HG02870 (cell line): ENCODE measurements around the gene POLR2E.

Experiments
- ATAC-seq: cut with Tn5 transposase; IDR thresholded peaks from one replicate; pipeline ENCODE4 v1.9.1; 2021; ENCODE audit warnings: mild to moderate bottlenecking, moderate library complexity; ENCODE audit not compliant: unreplicated experiment

POLR2E gene

DNA sequence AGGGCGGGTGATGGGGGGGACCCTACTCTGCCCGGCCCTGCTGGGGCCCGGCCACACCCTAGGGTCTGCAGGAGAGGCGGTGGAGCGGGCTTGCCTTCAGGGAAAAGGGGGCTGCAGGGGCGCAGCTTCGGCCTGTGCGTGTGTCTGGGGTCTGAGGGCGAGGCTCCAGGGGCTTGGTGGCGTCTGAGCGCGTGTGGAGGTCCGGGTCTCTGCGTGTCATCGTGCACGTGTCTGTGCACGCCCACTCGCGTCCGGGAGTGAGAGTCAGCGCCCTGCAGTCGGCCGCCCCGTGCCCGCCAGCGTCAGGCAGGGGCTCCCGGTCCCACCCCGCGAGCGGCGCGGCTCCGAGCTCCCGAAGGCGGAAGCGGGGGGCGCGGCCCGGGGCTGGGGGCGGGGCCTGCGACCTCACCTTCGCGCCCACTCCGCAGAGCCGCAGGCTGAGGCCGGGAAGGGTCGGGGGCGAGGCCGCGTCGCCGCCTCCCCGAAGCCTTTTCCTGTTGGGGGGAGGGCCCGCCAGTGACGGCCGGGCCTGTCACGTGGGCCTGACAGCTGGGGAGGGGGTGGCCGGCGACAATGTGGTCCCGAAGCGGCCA is 28.3 kb downstream of the POLR2E start, which contains the start of gene ARHGAP45:
Gene ARHGAP45, plus strand, starts transcription at position 420 of the 593 bp plus-strand sequence. CDS start 239 bp downstream, outside the sequence.
- no peak for ATAC-seq

DNA sequence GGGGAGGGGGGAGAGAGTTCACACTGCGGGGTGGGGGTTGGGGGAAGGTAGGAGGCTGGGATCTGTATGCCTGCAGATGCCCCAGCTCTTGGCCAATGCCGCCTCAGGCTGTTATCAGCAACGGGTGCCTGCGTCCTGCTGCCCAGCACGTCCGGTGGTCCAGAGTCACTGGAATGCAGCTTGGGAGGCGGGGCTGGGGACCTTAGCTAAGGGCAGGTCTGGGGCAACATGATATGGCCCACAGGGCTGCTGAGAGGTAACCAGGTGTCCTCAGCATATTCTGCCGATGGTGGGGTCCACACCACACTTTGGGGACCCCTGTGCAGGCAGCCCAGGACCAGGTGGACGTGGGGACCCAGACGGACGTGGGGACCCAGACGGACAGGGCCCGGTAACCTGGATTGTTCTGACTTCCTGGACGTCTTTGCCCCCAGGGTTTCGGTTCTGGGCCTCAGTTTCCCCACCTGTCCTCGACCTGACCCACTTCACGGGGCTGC is 28.9 kb downstream of the POLR2E start:
- no peak for ATAC-seq

DNA sequence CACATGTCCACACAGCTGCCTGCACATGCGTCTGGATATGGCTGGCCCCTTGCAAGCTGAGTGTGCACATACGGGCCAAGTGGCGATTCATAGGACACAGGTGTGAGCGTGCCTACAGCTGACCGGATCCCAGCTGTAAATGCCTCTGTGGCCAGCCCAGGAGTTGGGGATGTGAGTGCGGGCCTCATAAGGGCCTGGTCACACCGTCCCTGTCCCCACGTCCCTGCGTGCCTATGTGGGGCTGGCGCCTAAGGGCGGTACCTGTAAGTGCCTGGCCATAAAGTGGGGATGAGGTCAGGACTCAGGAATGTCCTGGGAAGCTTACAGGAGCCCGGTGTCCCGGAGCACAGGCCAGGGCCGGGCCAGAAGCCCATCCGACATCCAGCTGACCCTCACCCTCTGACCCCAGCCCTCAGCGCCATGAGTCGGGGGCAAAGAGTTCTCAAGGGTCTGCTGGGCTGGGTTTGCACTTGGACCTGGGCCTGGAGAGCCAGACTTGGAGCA is 29.5 kb downstream of the POLR2E start:
- ATAC-seq, result no peak

DNA sequence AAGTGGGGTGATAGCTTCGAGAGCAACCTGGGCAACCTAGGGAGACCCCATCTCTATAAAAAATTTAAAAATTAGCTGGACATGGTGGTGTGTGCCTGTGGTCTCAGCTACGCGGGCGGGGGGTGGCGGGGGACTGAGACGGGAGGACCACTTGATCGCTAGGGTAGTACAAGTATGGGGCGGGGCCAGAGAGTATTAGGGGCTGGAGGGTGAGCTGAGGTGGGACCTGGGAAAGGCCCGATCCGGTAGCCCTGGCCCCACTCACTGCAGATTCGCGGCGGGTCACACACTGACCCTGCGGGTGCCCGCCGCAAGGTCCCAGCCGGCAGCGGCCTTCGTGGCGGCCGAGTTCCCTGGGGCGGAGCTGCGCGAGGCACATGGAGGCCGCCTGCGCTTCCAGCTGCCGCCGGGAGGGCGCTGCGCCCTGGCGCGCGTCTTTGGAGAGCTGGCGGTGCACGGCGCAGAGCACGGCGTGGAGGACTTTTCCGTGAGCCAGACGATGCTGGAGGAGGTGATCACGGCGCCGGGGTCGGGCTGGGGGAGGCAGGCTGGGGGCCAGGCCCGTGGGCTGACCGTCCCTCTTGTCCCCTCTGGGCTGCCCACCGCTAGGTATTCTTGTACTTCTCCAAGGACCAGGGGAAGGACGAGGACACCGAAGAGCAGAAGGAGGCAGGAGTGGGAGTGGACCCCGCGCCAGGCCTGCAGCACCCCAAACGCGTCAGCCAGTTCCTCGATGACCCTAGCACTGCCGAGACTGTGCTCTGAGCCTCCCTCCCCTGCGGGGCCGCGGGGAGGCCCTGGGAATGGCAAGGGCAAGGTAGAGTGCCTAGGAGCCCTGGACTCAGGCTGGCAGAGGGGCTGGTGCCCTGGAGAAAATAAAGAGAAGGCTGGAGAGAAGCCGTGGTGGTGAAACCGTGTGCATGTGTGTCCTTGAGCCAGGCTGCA is 30.2 kb downstream of the POLR2E start:
- no peak for ATAC-seq

DNA sequence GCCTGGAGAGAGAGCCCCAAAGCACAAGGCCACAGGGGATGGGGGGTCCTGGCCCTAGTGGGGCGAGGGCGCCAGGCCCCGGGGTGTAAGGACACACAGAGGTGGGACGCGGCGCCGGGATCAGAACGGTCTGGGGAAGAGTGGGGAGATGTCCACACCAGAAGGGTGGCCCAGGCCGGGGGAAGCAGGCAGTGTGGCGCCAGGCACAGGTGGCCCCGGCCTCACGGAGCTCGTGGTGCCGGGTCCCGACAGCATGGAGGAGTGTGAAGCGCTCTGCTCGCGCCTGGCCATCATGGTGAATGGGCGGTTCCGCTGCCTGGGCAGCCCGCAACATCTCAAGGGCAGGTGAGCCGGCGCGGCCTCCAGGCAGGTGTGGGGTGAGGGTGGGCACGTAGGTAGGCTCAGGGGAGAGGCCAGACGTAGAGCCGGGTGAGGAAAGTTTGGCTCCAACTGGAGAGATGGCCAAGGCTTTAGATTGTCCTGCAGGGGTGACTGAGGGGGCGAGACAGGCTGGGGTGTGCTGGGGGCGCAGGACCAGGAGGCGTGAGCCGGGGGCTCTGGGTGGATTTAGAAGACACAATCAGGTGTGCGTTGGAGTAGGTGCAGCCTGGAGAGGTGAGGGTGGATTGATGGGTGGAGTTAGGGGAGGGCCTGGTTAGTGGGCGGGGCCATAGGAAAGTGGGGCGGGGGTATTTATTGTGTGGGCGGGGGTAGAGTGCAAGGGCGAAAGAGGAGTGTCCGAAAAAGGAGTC is 31.1 kb downstream of the POLR2E start:
- ATAC-seq, result no peak

DNA sequence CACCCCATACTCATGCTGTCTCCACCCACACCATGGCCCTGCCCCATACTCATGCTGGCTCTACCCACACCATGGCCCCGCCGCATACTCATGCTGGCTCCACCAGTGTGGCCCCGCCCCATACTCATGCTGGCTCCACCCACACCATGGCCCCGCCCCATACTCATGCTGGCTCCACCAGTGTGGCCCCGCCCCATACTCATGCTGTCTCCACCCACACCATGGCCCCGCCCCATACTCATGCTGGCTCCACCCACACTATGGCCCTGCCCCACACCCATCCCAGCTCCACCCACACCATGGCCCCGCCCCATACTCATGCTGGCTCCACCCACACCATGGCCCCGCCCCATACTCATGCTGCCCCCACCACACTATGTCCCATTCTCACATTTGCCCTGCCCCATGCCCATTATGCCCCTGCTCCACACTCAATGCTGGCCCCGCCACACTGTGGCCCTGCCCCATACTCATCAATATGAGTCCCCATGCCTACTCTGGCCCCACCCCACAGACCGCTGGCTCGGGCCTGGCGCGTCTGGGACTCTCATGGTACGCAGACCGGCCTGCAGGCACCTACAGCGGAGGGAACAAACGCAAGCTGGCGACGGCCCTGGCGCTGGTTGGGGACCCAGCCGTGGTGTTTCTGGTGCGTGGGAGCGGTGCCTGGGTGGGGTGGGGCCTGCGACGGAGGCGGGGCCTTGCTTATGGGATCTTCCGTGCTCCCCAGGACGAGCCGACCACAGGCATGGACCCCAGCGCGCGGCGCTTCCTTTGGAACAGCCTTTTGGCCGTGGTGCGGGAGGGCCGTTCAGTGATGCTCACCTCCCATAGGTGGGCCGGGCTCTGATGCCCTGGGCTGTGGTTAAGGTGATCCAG is 31.9 kb downstream of the POLR2E start:
- no peak for ATAC-seq

DNA sequence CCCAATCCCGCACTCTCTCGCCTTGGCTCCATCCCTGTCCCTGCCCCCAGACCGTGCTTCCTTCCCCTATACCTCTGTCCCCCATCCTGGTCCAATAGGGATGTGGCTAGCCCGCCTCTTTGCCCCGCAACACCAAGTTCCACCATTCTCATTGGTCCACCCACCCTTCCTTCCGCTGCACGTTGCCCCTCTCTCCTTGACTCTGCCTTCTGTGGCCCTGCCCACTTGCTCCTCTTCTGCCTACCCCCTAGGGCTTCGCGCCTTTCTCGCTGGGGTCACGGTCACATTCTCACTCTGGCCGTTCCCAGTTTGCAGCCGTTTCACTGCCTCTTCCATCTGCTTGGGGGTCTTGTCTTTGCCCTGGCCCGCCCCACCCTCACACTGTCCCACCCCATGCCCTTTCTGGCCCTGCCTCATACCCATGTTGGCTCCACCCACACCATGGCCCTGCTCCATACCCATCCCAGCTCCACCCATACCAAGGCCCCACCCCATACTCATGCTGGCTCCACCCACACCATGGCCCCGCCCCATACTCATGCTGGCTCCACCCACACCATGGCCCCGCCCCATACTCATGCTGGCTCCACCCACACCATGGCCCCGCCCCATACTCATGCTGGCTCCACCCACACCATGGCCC is 32.7 kb downstream of the POLR2E start:
- ATAC-seq, result no peak

DNA sequence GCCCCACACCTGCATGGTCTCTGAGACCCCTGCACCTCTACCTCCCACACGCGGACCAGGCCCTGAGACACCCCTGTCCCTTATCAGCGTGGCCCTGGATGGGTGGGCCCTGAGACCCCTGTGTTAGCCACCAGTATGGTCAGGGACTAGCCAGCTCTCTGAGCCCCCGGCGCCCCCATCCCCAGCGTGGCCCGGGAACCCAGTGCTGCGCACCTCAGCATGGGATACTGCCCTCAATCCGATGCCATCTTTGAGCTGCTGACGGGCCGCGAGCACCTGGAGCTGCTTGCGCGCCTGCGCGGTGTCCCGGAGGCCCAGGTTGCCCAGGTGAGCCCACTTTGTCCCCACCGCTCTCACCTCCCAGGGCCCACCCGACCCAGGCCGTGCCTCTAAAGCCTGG is 33.2 kb downstream of the POLR2E start:
- no peak for ATAC-seq

DNA sequence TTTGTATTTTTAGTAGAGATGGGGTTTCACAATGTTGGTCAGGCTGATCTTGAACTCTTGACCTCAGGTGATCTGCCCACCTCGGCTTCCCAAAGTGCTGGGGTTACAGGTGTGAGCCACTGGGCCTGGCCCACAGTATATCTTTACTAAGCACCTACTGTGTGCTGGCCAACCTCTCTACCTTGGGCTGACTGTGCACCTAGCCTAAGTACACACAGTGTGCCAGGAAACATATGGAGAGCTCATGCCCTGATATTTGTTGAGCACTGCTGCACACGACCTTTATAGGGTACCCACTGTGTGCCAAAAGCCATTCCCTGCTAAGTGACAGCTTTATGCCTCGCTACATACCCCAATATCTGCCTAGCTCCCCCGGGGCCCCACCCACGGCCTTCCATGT is 34.5 kb downstream of the POLR2E start:
- ATAC-seq, result no peak

DNA sequence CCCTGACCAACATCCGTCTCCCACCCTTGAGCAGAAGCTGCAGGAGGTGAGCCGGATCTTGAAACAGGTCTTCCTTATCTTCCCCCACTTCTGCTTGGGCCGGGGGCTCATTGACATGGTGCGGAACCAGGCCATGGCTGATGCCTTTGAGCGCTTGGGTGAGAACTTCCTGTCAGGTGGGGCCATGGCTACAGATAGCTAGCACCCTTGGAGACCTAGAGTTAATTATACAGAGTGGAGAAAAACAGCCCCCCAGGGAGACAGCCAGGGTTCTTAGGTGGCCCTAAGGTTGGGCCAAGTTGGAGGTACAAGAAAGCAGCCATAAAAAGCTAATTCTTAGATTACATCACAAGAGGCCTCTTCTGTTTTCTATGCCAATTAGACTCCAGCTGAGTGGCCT is 37.1 kb downstream of the POLR2E start:
- no peak for ATAC-seq

DNA sequence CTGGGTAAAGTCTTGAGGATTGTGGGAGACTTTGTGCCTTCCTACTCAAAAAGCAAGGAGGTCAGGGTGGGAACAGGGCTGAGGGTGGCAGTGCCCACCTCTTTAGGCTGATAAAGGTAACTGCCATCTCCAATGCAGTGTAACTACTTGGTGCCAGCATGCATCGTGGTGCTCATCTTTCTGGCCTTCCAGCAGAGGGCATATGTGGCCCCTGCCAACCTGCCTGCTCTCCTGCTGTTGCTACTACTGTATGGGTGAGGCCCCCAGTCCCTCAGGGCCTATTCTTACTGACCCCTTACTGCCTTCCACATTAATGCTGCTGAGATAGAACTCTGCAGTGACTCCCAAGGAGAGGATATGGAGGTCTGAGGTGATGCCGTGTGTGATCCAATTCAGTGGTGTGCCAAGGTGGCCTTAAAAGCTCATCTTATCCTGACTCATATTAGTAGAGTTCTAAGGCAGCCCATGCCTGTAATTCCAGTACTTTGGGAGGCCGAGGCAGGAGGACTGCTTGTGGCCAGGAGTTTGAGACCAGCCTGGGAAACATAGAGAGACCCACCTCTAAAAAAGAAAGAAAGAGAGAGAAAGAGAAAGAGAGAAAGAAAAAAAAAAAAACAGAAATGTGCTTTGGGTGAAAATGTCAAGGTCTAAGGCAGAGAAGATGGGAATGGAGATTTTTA is 37.9 kb downstream of the POLR2E start:
- ATAC-seq, result no peak

DNA sequence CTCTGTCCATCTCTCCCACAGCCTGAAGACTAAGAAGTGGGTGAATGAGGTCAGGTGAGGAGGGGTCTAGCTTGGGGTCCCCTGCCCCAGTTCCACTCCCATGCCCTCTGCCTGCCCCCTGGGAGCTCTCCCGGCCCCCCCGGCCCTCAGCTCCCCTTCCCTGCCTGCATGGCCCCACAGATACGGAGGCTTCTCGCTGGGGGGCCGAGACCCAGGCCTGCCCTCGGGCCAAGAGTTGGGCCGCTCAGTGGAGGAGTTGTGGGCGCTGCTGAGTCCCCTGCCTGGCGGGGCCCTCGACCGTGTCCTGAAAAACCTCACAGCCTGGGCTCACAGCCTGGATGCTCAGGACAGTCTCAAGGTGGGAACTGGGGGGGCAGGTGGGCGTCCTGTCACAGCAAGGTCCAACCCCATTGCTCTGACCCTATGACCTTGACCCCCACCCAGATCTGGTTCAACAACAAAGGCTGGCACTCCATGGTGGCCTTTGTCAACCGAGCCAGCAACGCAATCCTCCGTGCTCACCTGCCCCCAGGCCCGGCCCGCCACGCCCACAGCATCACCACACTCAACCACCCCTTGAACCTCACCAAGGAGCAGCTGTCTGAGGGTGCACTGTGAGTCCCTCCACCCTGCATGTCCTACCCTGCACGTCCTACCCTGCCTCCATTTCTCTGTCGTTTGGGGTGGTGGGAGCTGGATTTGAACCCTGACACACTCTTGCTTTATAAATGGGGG is 39.1 kb downstream of the POLR2E start:
- ATAC-seq, result no peak

DNA sequence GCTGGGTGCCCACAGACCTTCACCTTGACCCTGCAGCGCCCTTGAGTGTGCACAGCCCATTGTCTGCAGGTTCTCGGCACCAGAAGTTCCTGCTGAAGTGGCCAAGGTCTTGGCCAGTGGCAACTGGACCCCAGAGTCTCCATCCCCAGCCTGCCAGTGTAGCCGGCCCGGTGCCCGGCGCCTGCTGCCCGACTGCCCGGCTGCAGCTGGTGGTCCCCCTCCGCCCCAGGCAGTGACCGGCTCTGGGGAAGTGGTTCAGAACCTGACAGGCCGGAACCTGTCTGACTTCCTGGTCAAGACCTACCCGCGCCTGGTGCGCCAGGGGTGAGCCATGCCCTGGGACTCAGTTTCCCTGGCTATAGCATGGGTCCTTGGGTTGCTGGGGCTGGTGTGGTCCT is 40.1 kb downstream of the POLR2E start:
- ATAC-seq, result no peak

DNA sequence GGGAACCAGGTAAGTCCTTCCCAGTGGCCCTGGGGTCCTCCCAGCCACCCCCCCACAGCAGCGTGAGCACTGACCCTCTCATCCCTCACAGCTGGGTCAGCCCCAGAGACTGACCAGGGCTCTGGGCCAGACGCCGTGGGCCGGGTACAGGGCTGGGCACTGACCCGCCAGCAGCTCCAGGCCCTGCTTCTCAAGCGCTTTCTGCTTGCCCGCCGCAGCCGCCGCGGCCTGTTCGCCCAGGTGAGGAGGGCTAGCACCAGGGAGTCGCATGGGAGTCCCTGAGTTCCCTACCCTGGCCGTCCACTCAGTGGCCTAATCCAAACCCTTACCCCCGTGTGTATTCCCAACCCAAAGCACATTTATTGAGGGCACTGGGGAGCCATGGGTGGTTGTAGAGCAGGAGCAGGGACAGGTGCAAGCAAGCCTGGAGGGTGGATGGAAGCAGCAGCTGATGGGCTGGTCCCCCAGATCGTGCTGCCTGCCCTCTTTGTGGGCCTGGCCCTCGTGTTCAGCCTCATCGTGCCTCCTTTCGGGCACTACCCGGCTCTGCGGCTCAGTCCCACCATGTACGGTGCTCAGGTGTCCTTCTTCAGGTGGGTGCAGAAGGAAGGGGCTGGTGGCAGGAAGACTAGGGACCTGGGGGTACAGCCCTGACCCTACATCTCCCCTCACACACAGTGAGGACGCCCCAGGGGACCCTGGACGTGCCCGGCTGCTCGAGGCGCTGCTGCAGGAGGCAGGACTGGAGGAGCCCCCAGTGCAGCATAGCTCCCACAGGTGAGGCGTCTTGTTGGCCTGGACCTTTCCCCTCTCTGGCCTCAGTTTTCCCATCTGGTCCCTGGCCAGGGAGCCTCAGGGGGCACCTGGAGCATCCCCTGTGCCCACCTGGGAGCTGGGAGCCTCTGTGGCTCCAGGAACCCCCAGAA is 40.8 kb downstream of the POLR2E start:
- ATAC-seq, result no peak

DNA sequence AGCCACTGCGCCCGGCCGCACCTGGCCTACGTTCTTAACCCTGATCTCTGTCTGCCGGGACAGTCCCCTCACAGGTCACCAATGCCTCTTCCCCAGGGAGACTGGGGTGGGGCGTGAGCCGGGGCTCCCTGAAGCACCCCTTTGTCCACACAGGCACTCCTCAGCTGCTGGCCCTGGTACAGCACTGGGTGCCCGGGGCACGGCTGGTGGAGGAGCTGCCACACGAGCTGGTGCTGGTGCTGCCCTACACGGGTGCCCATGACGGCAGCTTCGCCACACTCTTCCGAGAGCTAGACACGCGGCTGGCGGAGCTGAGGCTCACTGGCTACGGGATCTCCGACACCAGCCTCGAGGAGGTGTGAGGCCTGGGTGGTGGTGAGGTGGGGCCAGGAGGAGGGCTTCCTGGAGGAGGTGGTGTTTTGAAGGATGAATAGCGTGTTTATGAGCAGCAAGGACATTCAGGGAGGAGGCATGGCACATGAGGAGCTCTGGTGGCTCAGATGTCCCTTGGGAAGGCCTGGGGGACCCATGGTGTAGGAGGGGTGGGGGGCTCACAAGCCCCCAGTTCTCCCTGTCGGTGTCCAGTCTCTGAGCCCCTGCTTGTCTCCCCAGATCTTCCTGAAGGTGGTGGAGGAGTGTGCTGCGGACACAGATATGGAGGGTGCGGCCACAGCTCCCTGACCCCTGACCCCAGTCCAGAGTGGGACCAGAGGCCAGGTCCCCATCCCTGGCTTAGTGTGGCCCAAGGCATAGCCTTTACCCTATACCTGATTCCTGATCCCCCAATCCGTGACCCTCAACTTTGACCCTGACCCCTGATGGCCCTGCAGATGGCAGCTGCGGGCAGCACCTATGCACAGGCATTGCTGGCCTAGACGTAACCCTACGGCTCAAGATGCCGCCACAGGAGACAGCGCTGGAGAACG is 41.7 kb downstream of the POLR2E start:
- ATAC-seq, result no peak

DNA sequence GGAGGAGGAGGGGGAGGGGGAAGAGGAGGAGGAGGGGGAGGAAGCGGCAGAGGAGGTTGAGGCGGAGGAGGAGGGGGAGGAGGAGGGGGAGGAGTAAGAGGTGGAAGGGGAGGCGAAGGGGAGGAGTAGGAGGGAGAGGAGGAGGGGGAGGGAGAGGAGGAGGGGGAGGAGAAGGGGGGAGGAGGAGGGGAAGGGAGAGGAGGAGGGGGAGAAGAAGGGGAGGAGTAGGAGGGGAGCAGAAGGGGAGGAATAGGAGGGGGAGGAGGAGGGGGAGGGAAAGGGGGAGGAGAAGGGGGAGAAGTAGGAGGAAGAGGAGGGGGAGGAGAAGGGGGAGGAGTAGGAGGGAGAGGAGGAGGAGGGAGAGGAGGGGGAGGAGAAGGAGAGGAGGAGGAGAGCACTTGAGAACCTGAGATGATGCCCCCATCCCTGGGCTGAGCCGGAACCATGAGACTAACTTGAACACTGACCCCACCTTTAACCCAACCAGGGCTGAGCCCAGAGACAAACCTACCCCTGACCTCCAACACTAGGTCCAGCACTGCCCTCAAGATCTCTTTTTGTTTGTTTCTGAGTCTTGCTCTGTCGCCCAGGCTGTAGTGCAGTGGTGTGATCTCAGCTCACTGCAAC is 42.7 kb downstream of the POLR2E start:
- ATAC-seq, result no peak
